GM12801 (cell line): Measurements from ENCODE around the gene PDLIM7.

ENCODE experiments used
- CTCF ChIP-seq: IDR thresholded peaks from one replicate; pipeline ENCODE4 v1.5.1; 2011; ENCODE audit warnings: control low read depth; ENCODE audit not compliant: insufficient read length; ENCODE audit errors: extremely low read depth

PDLIM7 gene

DNA sequence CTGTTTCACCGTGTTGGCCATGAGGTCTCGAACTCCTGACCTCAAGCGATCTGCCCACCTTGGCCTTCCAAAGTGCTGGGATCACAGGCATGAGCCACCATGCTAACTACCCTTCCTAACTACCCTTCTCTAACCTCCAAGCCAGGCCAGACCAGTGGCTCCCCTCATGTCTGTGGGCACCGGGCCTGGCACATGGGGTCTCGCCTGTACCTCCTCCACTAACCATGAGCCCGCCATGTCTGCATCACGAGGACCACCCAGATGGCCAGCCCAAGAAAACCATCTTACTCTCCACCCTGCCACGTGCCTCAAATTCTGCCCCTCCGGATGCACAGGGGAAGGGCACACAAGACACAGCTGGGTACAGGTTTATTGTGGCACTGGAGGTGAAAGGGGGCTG is 14.4 kb downstream of the PDLIM7 start:
- TF ChIP-seq CTCF, result no peak

GRCh38 chr5:177482359-177482795 is 15.0 kb downstream of the PDLIM7 start:
- TF ChIP-seq CTCF, result no peak

DNA sequence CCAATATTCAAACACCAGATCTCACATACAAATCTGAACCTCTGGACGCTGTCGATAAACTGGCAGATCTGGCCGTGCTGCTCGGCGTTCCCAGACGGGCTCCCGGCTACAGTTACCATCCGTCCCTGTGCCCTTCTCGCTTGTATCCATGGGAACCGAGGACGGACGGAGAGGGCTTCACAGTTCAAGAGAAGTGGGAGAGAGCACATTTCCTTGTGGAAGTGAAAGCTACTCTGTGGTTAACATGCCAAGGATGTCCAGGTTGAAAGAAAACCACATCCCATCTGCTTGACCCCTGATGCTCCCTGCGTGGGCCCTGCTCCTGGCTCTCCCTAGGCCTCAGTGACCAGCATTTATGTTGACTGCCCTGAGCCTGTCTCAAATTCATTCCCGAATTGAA is 17.6 kb downstream of the PDLIM7 start:
- TF ChIP-seq CTCF, result no peak

DNA sequence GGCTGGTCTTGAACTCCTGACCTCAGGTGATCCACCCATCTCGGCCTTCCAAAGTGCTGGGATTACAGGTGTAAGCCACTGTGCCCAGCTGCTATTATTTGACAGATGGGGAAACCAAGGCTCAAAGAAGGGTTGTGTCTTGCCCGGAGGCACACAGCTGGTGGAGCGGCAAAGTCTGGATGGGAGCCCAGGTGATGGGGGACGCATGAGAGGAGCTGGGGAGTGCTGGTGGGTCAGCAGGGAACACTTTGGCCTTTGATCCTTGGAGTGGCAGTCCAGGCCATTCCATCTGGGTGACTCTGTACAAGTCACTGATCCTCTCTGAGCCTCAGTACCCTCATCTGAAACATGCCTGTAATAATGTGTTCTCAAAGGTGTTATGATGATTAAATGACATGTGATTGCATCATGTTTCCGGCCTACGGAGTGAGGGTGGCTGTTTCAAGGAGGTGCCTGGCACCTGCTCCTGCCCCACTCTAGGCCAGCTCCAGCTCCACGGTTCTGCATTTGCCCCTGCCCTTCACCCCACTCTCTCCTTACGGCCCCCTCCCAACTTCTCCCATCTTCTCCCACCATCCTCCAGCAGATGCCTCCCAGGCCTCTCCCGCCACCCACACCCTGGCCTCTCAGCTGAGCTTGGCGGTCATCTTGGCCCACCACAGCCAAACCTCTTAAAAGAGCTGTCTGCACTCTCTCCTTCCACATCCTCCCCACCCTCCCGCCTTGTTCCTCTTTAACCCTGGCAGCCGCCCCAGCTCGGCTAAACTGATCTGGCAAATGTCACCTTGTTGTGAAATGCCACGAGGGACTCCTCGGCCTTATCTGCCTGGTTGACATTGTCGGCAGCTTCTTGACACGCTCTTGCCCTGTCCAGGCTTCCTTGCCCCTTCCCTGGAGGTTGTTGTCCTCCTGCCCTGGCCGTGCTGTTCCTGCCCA is 18.4 kb downstream of the PDLIM7 start:
- TF ChIP-seq CTCF, result no peak

- TF ChIP-seq CTCF, result no peak
These were observed 19.5 kb downstream of the PDLIM7 start for GRCh38 chr5:177477701-177478477.

DNA sequence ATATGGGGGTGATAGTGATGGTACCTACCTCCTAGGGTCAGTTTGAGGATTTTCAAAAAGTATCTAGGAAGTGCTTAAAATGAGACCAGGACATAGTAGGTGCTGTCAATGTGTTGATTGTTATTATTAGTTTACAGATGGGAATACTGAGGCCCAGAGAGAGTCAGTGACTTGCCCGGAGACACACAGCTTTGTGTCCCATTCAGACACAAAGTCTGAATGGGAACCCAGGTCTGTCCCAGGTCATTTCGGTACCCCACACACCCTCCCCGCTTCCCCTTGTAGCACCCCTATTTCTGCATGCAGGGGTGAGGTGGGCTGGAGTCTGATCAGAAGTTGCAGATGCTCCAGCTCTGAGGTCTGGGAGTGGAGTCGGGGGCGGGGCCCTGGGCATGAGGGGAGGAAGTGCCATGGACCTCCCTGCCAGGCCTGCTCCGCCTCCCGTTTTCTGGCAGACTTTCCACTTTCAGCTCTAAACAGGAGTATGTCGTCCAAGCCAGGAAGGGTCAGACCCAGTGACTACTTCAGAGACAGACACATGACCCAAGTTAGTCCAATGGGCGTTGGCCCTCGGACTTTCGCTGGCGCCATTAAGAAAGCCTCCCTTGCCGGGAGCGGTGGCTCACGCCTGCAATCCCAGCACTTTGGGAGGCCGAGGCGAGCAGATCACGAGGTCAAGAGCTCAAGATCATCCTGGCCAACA is 20.7 kb downstream of the PDLIM7 start:
- TF ChIP-seq CTCF, result no peak
